A549 (cell line): ENCODE results near the gene PXT1. TPM values are rescaled to one million over a fixed set of nuclear protein-coding genes. Genes with fewer than 3 reads are reported as not detected.

Experiments
- ATAC-seq, 2 experiments: fragments of 200-7000 bp in 1 of 2; fragments of >200 bp in 1 of 2; cut with Nextera tagmentation in 1 of 2; cut with Tn5 transposase in 1 of 2; 3 replicates each; pipeline versions ENCODE4 v1.8.0 to v1.9.1; 2018 to 2020; ENCODE audit warnings: mild to moderate bottlenecking in 1 of 2, moderate library complexity in 1 of 2
- CTCF ChIA-PET: fragments of 300-600 bp; sonication (Branson Sonifier 250); formaldehyde crosslinking; extraction: SDS; loops from one replicate; lab custom pipeline; 2021; ENCODE audit warnings: antibody characterized with exemption, inconsistent platforms; lab: Yijun Ruan, JAX
- POLR2A ChIA-PET: fragments of 350-600 bp; formaldehyde crosslinking; extraction: SDS; loops from one replicate; lab custom pipeline; 2021; ENCODE audit warnings: antibody characterized with exemption, inconsistent platforms; lab: Yijun Ruan, JAX
- DNase-seq, 2 experiments: peaks; one replicate each; pipeline versions ENCODE4 v3.0.0 to v3.0.0-alpha.2; 2011 to 2016; ENCODE audit warnings: low read depth in 1 of 2, low spot score in 1 of 2
- FAIRE-seq: peaks from 2 replicates; lab custom pipeline; 2011; peaks lifted over from hg19 to GRCh38; lab: Jason Lieb, UNC
- H3K27ac ChIP-seq, 2 experiments: fragments of >200 bp; sonication (Bioruptor Twin); formaldehyde crosslinking; 3 replicates each; pipeline ENCODE4 v1.5.1; 2016 to 2017
- H3K4me1 ChIP-seq: fragments of >200 bp; sonication (Bioruptor Twin); formaldehyde crosslinking; 3 replicates; pipeline ENCODE4 v1.6.1; 2016
- H3K4me2 ChIP-seq: fragments of >200 bp; sonication (Bioruptor Twin); formaldehyde crosslinking; 3 replicates; pipeline ENCODE4 v1.6.1; 2016
- H3K4me3 ChIP-seq: fragments of >200 bp; sonication (Bioruptor Twin); formaldehyde crosslinking; 3 replicates; pipeline ENCODE4 v1.5.1; 2016
- H3K9me3 ChIP-seq: fragments of >200 bp; sonication (Bioruptor Twin); formaldehyde crosslinking; 3 replicates; pipeline ENCODE4 v1.6.1; 2016
- BHLHE40 ChIP-seq: IDR thresholded peaks from 2 replicates; pipeline ENCODE4 v1.6.1; 2012; ENCODE audit warnings: low read depth, low read length, inconsistent platforms
- CBX8 ChIP-seq: fragments of 200-600 bp; sonication (generic); IDR thresholded peaks from 2 replicates; pipeline ENCODE4 v1.6.1; 2016
- CEBPB ChIP-seq, 2 experiments: fragments of >200 bp in 1 of 2; sonication (Bioruptor Twin) in 1 of 2; formaldehyde crosslinking in 1 of 2; IDR thresholded peaks; 2 replicates each; pipeline ENCODE4 v1.6.1; 2012 to 2016
- CHD4 ChIP-seq: fragments of 200-600 bp; sonication (generic); IDR thresholded peaks from 2 replicates; pipeline ENCODE4 v1.6.1; 2016; ENCODE audit warnings: antibody characterized with exemption, mild to moderate bottlenecking, borderline replicate concordance
- FOSL2 ChIP-seq, 2 experiments: fragments of 450-650 bp in 1 of 2; fragments of >200 bp in 1 of 2; sonication (Bioruptor Twin) in 1 of 2; formaldehyde crosslinking; IDR thresholded peaks; 2 replicates each; pipeline versions ENCODE4 v1.5.0 to v1.6.1; 2016 to 2020; ENCODE audit warnings: mild to moderate bottlenecking in 1 of 2, moderate library complexity in 1 of 2
- FOXS1 ChIP-seq: fragments of 250-450 bp; sonication (Bioruptor Pico); IDR thresholded peaks from 2 replicates; pipeline ENCODE4 v1.5.0; 2020; ENCODE audit warnings: mild to moderate bottlenecking, moderate library complexity
- HDAC2 ChIP-seq: fragments of 200-600 bp; sonication (generic); IDR thresholded peaks from 2 replicates; pipeline ENCODE4 v1.6.1; 2016
- HEYL ChIP-seq: fragments of 250-450 bp; sonication (Bioruptor Pico); IDR thresholded peaks from 2 replicates; pipeline ENCODE4 v1.8.0; 2021; ENCODE audit warnings: mild to moderate bottlenecking, moderate library complexity
- HOXA7 ChIP-seq: fragments of 250-450 bp; sonication (Bioruptor Pico); IDR thresholded peaks from 2 replicates; pipeline ENCODE4 v1.5.0; 2020; ENCODE audit warnings: mild to moderate bottlenecking, moderate library complexity
- JUN ChIP-seq, 2 experiments: fragments of >200 bp; sonication (Bioruptor Twin); formaldehyde crosslinking; IDR thresholded peaks; 2 replicates in 1 of 2; 3 replicates in 1 of 2; pipeline ENCODE4 v1.6.1; 2016 to 2017
- KDM5A ChIP-seq: fragments of 200-600 bp; sonication (generic); IDR thresholded peaks from 2 replicates; pipeline ENCODE4 v1.6.1; 2016; ENCODE audit warnings: antibody characterized with exemption, mild to moderate bottlenecking
- MAZ ChIP-seq: fragments of 150-350 bp; IDR thresholded peaks from 2 replicates; pipeline ENCODE4 v1.6.1; 2014; ENCODE audit warnings: antibody characterized with exemption, low read depth, low read length, borderline replicate concordance
- NR3C1 ChIP-seq: fragments of >200 bp; sonication (Bioruptor Twin); formaldehyde crosslinking; IDR thresholded peaks from 3 replicates; pipeline ENCODE4 v1.6.1; 2017
- PHF8 ChIP-seq: fragments of 200-600 bp; sonication (generic); IDR thresholded peaks from 2 replicates; pipeline ENCODE4 v1.6.1; 2016; ENCODE audit warnings: low read depth, mild to moderate bottlenecking, antibody characterized with exemption, moderate library complexity, borderline replicate concordance
- RAD21 ChIP-seq, 2 experiments: fragments of >200 bp in 1 of 2; sonication (Bioruptor Twin) in 1 of 2; formaldehyde crosslinking in 1 of 2; IDR thresholded peaks in 1 of 2; conservative IDR thresholded peaks in 1 of 2; 2 replicates in 1 of 2; 3 replicates in 1 of 2; pipeline ENCODE4 v1.6.1; 2012 to 2018; ENCODE audit warnings: inconsistent platforms in 1 of 2
- RNF2 ChIP-seq: fragments of 200-600 bp; sonication (generic); IDR thresholded peaks from 2 replicates; pipeline ENCODE4 v1.6.1; 2016; ENCODE audit warnings: low read depth, mild to moderate bottlenecking, antibody characterized with exemption, moderate library complexity, borderline replicate concordance
- SMC3 ChIP-seq: fragments of >200 bp; sonication (Bioruptor Twin); formaldehyde crosslinking; IDR thresholded peaks from 3 replicates; pipeline ENCODE4 v1.6.1; 2018; ENCODE audit warnings: inconsistent platforms
- TP53 ChIP-seq: fragments of 250-450 bp; sonication (Bioruptor Pico); IDR thresholded peaks from 2 replicates; pipeline ENCODE4 v1.5.0; 2021; ENCODE audit warnings: mild to moderate bottlenecking, moderate library complexity
- ZSCAN20 ChIP-seq: fragments of 250-450 bp; sonication (Bioruptor Pico); IDR thresholded peaks from 2 replicates; pipeline ENCODE4 v1.8.0; 2022; ENCODE audit warnings: mild to moderate bottlenecking, moderate library complexity
- WGBS: methylation state at CpG from one replicate; pipeline ENCODE4 v1.1.6; 2017; ENCODE audit errors: missing lambda C conversion rate; 5-methylcytosine and 5-hydroxymethylcytosine counted together
- polyA plus RNA-seq, 4 experiments: library from polyadenylated mRNA; depleted of rRNA in 3 of 4; stranded (reverse); fragments of >200 nt; fragmentation: RNase III in 1 of 4; extraction: RNeasy Plus Mini Kit Qiagen cat#74134 plus additional on column Dnase treatment in 1 of 4; gene quantifications; 2 replicates in 3 of 4; 3 replicates in 1 of 4; pipeline ENCODE4 v1.2.3, GENCODE V29; 2011 to 2017
- TF ChIP-seq, protein P1 (sequence below): fragments of >200 bp; sonication (Bioruptor Twin); formaldehyde crosslinking; IDR thresholded peaks from 3 replicates; pipeline ENCODE4 v1.6.1; 2016
- TF ChIP-seq, protein P2 (sequence below): fragments of 200-600 bp; sonication (generic); IDR thresholded peaks from 2 replicates; pipeline ENCODE4 v1.6.1; 2016; ENCODE audit warnings: antibody characterized with exemption, mild to moderate bottlenecking, moderate library complexity
- TF ChIP-seq, protein P3 (sequence below): fragments of 250-450 bp; sonication (Bioruptor Pico); IDR thresholded peaks from 2 replicates; pipeline ENCODE4 v1.5.0; 2020; ENCODE audit warnings: low read depth, mild to moderate bottlenecking, moderate library complexity
- TF ChIP-seq, protein P4 (sequence below): fragments of >200 bp; sonication (Bioruptor Twin); formaldehyde crosslinking; IDR thresholded peaks from 3 replicates; pipeline ENCODE4 v1.5.1; 2016

PXT1 gene
- polyA plus RNA-seq, 2 of the 4 experiments (the other 2 are of a cell fraction), result not detected

DNA sequence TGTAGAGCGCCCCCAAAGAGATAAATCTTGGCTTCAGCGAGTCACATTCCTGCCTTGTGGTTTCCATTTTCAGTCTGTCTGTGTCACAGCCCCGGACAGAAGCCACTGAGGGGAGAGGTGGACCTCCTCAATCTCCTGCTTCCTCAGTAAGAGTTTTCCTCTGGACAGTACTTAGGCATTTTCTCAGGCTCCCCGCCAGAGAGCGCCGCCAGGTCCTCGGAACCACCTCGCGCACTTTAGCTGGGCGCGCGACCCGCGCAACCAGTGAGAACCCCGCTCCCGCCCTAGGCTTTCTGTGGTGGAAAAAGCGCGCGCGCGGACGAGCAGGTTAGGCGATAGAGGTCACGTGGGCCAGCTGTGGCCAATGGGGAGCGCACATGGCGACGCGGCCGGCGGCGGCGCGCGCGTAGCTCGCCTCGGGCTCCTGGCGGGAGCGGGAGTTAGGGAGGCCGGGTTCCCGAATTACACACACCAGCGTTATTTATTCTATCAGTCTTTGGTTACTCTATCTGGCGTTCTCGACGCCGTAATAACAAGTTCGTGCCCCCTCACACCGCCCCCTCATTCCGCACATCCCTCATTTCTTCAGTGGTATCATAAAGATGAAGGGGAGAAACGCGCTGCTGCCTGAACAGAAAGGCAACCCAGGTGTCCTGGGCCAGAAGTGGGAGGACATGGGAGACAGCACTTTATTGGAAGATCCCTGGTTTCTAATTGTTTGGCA, 19.4 kb downstream of the PXT1 start (continued):
- TF ChIP-seq, protein P1, sequence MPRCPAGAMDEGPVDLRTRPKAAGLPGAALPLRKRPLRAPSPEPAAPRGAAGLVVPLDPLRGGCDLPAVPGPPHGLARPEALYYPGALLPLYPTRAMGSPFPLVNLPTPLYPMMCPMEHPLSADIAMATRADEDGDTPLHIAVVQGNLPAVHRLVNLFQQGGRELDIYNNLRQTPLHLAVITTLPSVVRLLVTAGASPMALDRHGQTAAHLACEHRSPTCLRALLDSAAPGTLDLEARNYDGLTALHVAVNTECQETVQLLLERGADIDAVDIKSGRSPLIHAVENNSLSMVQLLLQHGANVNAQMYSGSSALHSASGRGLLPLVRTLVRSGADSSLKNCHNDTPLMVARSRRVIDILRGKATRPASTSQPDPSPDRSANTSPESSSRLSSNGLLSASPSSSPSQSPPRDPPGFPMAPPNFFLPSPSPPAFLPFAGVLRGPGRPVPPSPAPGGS, result peak; percentile 58; the same call in 2 of the 3 replicates
- TF ChIP-seq MAZ (no peak), FOXS1 (0 out of 2 replicates have a peak, but pooled peaks have one; percentile 55), ZSCAN20 (CRISPR knock-in tag) (no peak), RNF2 (no peak), JUN (IDR thresholded peaks at IDR 0.05) (peak in 1 of 2 experiments; percentile 62; a peak in 1 of 5 replicates), KDM5A (no peak), RAD21 (conservative IDR thresholded peaks at IDR 0.05 in 1 of 2, IDR thresholded peaks at IDR 0.05 in 1 of 2) (peak; percentile 65 to 75), HEYL (no peak), CHD4 (no peak)
- TF ChIP-seq, protein P2, sequence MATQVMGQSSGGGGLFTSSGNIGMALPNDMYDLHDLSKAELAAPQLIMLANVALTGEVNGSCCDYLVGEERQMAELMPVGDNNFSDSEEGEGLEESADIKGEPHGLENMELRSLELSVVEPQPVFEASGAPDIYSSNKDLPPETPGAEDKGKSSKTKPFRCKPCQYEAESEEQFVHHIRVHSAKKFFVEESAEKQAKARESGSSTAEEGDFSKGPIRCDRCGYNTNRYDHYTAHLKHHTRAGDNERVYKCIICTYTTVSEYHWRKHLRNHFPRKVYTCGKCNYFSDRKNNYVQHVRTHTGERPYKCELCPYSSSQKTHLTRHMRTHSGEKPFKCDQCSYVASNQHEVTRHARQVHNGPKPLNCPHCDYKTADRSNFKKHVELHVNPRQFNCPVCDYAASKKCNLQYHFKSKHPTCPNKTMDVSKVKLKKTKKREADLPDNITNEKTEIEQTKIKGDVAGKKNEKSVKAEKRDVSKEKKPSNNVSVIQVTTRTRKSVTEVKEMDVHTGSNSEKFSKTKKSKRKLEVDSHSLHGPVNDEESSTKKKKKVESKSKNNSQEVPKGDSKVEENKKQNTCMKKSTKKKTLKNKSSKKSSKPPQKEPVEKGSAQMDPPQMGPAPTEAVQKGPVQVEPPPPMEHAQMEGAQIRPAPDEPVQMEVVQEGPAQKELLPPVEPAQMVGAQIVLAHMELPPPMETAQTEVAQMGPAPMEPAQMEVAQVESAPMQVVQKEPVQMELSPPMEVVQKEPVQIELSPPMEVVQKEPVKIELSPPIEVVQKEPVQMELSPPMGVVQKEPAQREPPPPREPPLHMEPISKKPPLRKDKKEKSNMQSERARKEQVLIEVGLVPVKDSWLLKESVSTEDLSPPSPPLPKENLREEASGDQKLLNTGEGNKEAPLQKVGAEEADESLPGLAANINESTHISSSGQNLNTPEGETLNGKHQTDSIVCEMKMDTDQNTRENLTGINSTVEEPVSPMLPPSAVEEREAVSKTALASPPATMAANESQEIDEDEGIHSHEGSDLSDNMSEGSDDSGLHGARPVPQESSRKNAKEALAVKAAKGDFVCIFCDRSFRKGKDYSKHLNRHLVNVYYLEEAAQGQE, result no peak

DNA sequence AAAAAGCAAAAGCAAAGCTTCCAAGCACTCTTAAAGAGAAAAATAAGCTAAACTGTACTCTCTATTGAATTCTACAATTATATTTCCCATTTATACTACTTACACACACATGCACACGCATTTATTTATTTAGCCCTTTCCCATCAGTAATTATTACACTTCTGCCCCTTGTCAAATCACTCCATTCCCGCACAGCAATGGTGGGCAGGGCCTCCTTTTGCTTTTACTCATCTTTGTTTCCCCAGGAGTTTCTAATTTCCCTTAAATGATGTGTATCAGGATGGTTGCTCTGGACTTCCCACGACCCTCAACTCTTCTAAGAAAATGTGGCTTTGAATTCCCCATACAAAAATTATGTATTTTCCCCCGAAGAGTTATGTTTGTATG, 19.9 kb downstream of the PXT1 start:
- Histone ChIP-seq H3K27ac (peak overlapping the region; percentile 68 to 85), H3K4me2 (peak overlapping the region; percentile 77), H3K4me1 (peaks cover 11% of the 10 kb centered on the region; the same call in 2 of the 3 replicates), H3K9me3 (no peaks in the 10 kb centered on the region), H3K4me3 (peak overlapping the region; percentile 50; the same call in 2 of the 3 replicates)
- TF ChIP-seq, protein P2, result no peak
- TF ChIP-seq RNF2 (no peak), HDAC2 (no peak), NR3C1 (no peak), HOXA7 (CRISPR knock-in tag) (no peak), CEBPB (IDR thresholded peaks at IDR 0.05) (no peak), CHD4 (no peak), SMC3 (no peak), PHF8 (no peak), TP53 (CRISPR knock-in tag) (no peak), CBX8 (no peak), FOSL2 (IDR thresholded peaks at IDR 0.05) (no peak), FOSL2 (CRISPR knock-in tag; IDR thresholded peaks at IDR 0.05) (no peak), BHLHE40 (no peak)
- TF ChIP-seq, protein P3, sequence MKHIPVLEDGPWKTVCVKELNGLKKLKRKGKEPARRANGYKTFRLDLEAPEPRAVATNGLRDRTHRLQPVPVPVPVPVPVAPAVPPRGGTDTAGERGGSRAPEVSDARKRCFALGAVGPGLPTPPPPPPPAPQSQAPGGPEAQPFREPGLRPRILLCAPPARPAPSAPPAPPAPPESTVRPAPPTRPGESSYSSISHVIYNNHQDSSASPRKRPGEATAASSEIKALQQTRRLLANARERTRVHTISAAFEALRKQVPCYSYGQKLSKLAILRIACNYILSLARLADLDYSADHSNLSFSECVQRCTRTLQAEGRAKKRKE (CRISPR knock-in tag), result no peak
- TF ChIP-seq, protein P1, result no peak
- TF ChIP-seq, protein P4, sequence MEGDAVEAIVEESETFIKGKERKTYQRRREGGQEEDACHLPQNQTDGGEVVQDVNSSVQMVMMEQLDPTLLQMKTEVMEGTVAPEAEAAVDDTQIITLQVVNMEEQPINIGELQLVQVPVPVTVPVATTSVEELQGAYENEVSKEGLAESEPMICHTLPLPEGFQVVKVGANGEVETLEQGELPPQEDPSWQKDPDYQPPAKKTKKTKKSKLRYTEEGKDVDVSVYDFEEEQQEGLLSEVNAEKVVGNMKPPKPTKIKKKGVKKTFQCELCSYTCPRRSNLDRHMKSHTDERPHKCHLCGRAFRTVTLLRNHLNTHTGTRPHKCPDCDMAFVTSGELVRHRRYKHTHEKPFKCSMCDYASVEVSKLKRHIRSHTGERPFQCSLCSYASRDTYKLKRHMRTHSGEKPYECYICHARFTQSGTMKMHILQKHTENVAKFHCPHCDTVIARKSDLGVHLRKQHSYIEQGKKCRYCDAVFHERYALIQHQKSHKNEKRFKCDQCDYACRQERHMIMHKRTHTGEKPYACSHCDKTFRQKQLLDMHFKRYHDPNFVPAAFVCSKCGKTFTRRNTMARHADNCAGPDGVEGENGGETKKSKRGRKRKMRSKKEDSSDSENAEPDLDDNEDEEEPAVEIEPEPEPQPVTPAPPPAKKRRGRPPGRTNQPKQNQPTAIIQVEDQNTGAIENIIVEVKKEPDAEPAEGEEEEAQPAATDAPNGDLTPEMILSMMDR, result no peak
- FAIRE-seq (no peak), DNase-seq (no peak), ATAC-seq (no peak)
- WGBS, result 23% methylated on average over 4 of the region's 4 CpGs
- POLR2A ChIA-PET, result interaction anchor here (1.0 to 1.7 kb wide), 7 partner anchors 19 to 256 kb away, joined by 3 to 13 read pairs (median 5); partner anchors contain the start of genes CDKN1A, KCTD20 and PXT1
- CTCF ChIA-PET, result interaction anchor here (0.8 to 2.7 kb wide), 10 partner anchors 10 to 336 kb away, joined by 3 to 11 read pairs (median 4); partner anchors contain the start of genes KCTD20 and PXT1
